SK-N-SH (cell line): ENCODE measurements around the gene SCAF1. TPM values are rescaled to one million over a fixed set of nuclear protein-coding genes. Genes with fewer than 3 reads are reported as not detected.

Experiments
- CTCF ChIA-PET: fragments of 300-600, 350-600 bp; formaldehyde crosslinking; extraction: SDS; loops from one replicate; lab custom pipeline; 2021; lab: Yijun Ruan, JAX
- POLR2A ChIA-PET: fragments of 350-600 bp; sonication (Branson Sonifier 250); formaldehyde crosslinking; extraction: SDS; loops from one replicate; lab custom pipeline; 2020; ENCODE audit warnings: antibody characterized with exemption, inconsistent platforms; lab: Yijun Ruan, JAX
- DNase-seq: peaks from one replicate; pipeline ENCODE4 v3.0.0; 2012
- H2AFZ ChIP-seq: fragments of 200-600 bp; sonication (generic); 2 replicates; pipeline ENCODE4 v1.8.1; 2016; ENCODE audit warnings: antibody characterized with exemption, mild to moderate bottlenecking, low read depth
- H3F3A ChIP-seq: fragments of 200-600 bp; sonication (generic); replicated peaks from 2 replicates; pipeline ENCODE3; 2016; ENCODE audit warnings: antibody characterized with exemption, mild to moderate bottlenecking; ENCODE audit not compliant: insufficient read depth
- H3K27ac ChIP-seq, 2 experiments: fragments of 200-500 bp in 1 of 2; fragments of 200-600 bp in 1 of 2; sonication (Bioruptor generic) in 1 of 2; sonication (generic), shearing (Covaris generic) in 1 of 2; 2 replicates each; pipeline versions ENCODE4 v1.5.1 to v1.6.1; 2014 to 2016; ENCODE audit warnings: low read depth in 2 of 2, inconsistent platforms in 1 of 2, low read length in 1 of 2, mild to moderate bottlenecking in 1 of 2, mixed read lengths in 1 of 2
- H3K27me3 ChIP-seq: fragments of 200-600 bp; sonication (generic), shearing (Covaris generic); 2 replicates; pipeline ENCODE4 v1.6.1; 2016; ENCODE audit warnings: mixed run types; ENCODE audit not compliant: insufficient read depth
- H3K36me3 ChIP-seq, 2 experiments: fragments of 200-500 bp in 1 of 2; fragments of 200-600 bp in 1 of 2; sonication (Bioruptor generic) in 1 of 2; sonication (generic) in 1 of 2; replicated peaks in 1 of 2; 2 replicates each; pipeline versions ENCODE3 to v1.5.1; 2014 to 2016; ENCODE audit warnings: low read length in 1 of 2, mild to moderate bottlenecking in 1 of 2; ENCODE audit not compliant: insufficient read depth in 2 of 2, control insufficient read depth in 1 of 2
- H3K4me1 ChIP-seq, 2 experiments: fragments of 200-500 bp in 1 of 2; fragments of 200-600 bp in 1 of 2; sonication (Bioruptor generic) in 1 of 2; sonication (generic), shearing (Covaris generic) in 1 of 2; 2 replicates each; pipeline versions ENCODE4 v1.5.1 to v1.6.1; 2014 to 2016; ENCODE audit warnings: low read depth in 1 of 2, low read length in 1 of 2, mixed run types in 1 of 2; ENCODE audit not compliant: insufficient read depth in 2 of 2, control insufficient read depth in 1 of 2
- H3K4me2 ChIP-seq: fragments of 200-600 bp; sonication (generic), shearing (Covaris generic); 2 replicates; pipeline ENCODE4 v1.6.1; 2017; ENCODE audit warnings: mixed run types
- H3K4me3 ChIP-seq, 2 experiments: fragments of 200-500 bp in 1 of 2; fragments of 200-600 bp in 1 of 2; sonication (Bioruptor generic) in 1 of 2; sonication (generic), shearing (Covaris generic) in 1 of 2; 2 replicates each; pipeline versions ENCODE4 v1.5.1 to v1.8.1; 2014 to 2016; ENCODE audit warnings: low read depth in 2 of 2, inconsistent platforms in 1 of 2, low read length in 1 of 2, mild to moderate bottlenecking in 1 of 2, mixed read lengths in 1 of 2, moderate library complexity in 1 of 2
- H3K79me2 ChIP-seq: fragments of 200-600 bp; sonication (generic); 2 replicates; pipeline ENCODE4 v1.8.1; 2017; ENCODE audit warnings: mild to moderate bottlenecking; ENCODE audit not compliant: insufficient read depth
- H3K9ac ChIP-seq: fragments of 200-600 bp; sonication (generic); 2 replicates; pipeline ENCODE4 v1.6.1; 2017; ENCODE audit warnings: mixed run types
- H3K9me2 ChIP-seq: fragments of 200-600 bp; sonication (generic); 2 replicates; pipeline ENCODE4 v1.6.1; 2017; ENCODE audit warnings: mixed run types
- H3K9me3 ChIP-seq: fragments of 200-600 bp; sonication (generic); 2 replicates; pipeline ENCODE4 v1.6.1; 2017; ENCODE audit warnings: mixed run types, mild to moderate bottlenecking, moderate library complexity
- H4K20me1 ChIP-seq: fragments of 200-600 bp; sonication (generic); 2 replicates; pipeline ENCODE4 v1.6.1; 2017; ENCODE audit warnings: mild to moderate bottlenecking, mixed run types; ENCODE audit not compliant: insufficient read depth
- CHD2 ChIP-seq: fragments of 150-350 bp; IDR thresholded peaks from 2 replicates; pipeline ENCODE4 v1.6.1; 2018; ENCODE audit warnings: low read length; ENCODE audit not compliant: partially characterized antibody
- CTCF ChIP-seq: fragments of 200-600 bp; sonication (generic); IDR thresholded peaks from 2 replicates; pipeline ENCODE4 v1.6.1; 2017; ENCODE audit warnings: antibody characterized with exemption, mild to moderate bottlenecking, moderate library complexity
- ELF1 ChIP-seq: IDR thresholded peaks from 2 replicates; pipeline ENCODE4 v1.4.0; 2012
- EP300 ChIP-seq, 2 experiments: IDR thresholded peaks; 2 replicates each; pipeline versions ENCODE4 v1.4.0 to v1.6.1; 2012; ENCODE audit warnings: borderline replicate concordance in 1 of 2, low read depth in 1 of 2, low read length in 1 of 2
- EZH2phosphoT487 ChIP-seq: fragments of 200-600 bp; sonication (generic); IDR thresholded peaks from 2 replicates; pipeline ENCODE4 v1.6.1; 2017; ENCODE audit warnings: low read depth, mixed run types, mild to moderate bottlenecking, antibody characterized with exemption, moderate library complexity, borderline replicate concordance
- FOSL2 ChIP-seq: IDR thresholded peaks from 2 replicates; pipeline ENCODE4 v1.4.0; 2012; ENCODE audit warnings: low read depth, mild to moderate bottlenecking, moderate library complexity, borderline replicate concordance
- FOXJ3 ChIP-seq: sonication (generic); formaldehyde crosslinking; IDR thresholded peaks from 2 replicates; pipeline ENCODE4 v1.5.1; 2020; ENCODE audit warnings: mild to moderate bottlenecking, missing genetic modification reagents
- FOXM1 ChIP-seq: IDR thresholded peaks from 2 replicates; pipeline ENCODE4 v1.4.0; 2012; ENCODE audit warnings: low read depth, mild to moderate bottlenecking
- GABPA ChIP-seq: IDR thresholded peaks from 2 replicates; pipeline ENCODE4 v1.4.0; 2012; ENCODE audit warnings: low read depth, mild to moderate bottlenecking
- GATA2 ChIP-seq: sonication (generic); formaldehyde crosslinking; IDR thresholded peaks from 2 replicates; pipeline ENCODE4 v1.5.0; 2020; ENCODE audit warnings: mild to moderate bottlenecking, missing genetic modification reagents
- IRF3 ChIP-seq: fragments of 150-350 bp; IDR thresholded peaks from 2 replicates; pipeline ENCODE4 v1.6.1; 2016; ENCODE audit warnings: mild to moderate bottlenecking, low read depth, low read length
- JUND ChIP-seq: IDR thresholded peaks from 2 replicates; pipeline ENCODE4 v1.4.0; 2012
- MAX ChIP-seq: IDR thresholded peaks from 2 replicates; pipeline ENCODE4 v1.4.0; 2012; ENCODE audit warnings: low read depth
- NFIC ChIP-seq: IDR thresholded peaks from 2 replicates; pipeline ENCODE4 v1.4.0; 2012; ENCODE audit warnings: borderline replicate concordance
- RAD21 ChIP-seq: IDR thresholded peaks from 2 replicates; pipeline ENCODE4 v1.6.1; 2012; ENCODE audit warnings: mild to moderate bottlenecking, low read length
- RXRA ChIP-seq: IDR thresholded peaks from 2 replicates; pipeline ENCODE4 v1.4.0; 2012; ENCODE audit warnings: low read depth, mild to moderate bottlenecking, borderline replicate concordance
- SIN3A ChIP-seq: IDR thresholded peaks from 2 replicates; pipeline ENCODE4 v1.6.1; 2012; ENCODE audit warnings: low read depth, mild to moderate bottlenecking, low read length, moderate library complexity, borderline replicate concordance
- TEAD4 ChIP-seq: IDR thresholded peaks from 2 replicates; pipeline ENCODE4 v1.4.0; 2012; ENCODE audit warnings: mild to moderate bottlenecking, borderline replicate concordance; ENCODE audit not compliant: insufficient read depth
- USF2 ChIP-seq: fragments of 150-350 bp; IDR thresholded peaks from 2 replicates; pipeline ENCODE4 v1.6.1; 2017; ENCODE audit warnings: antibody characterized with exemption, low read length, low read depth, borderline replicate concordance
- YY1 ChIP-seq: IDR thresholded peaks from 2 replicates; pipeline ENCODE4 v1.4.0; 2012; ENCODE audit warnings: low read depth, mild to moderate bottlenecking
- WGBS: methylation state at CpG from one replicate; pipeline ENCODE4 v1.1.6; 2017; ENCODE audit warnings: low lambda C conversion rate; 5-methylcytosine and 5-hydroxymethylcytosine counted together
- polyA plus RNA-seq, 3 experiments: library from polyadenylated mRNA; depleted of rRNA; stranded (reverse); fragments of >200 nt; gene quantifications; 2 replicates each; pipeline ENCODE4 v1.2.3, GENCODE V29; 2012

SCAF1 gene
- polyA plus RNA-seq, 1 of the 3 experiments (the other 2 are of a cell fraction), result 9.5 TPM

- H2AFZ ChIP-seq, result no peak overlapping the region
- peaks cover 25% of the 10 kb centered on the region for H3F3A ChIP-seq
- DNase-seq, result no peak
- no peaks in the 10 kb centered on the region for H3K9me3 ChIP-seq
- H3K27ac ChIP-seq, result no peak overlapping the region; a peak in 1 of 4 replicates
- H3K9ac ChIP-seq, result no peak overlapping the region
- ChIA-PET POLR2A (interaction anchor here (2.2 kb wide), 1 partner anchor 17 kb away, joined by 7 read pairs; no protein-coding TSS in a partner anchor), CTCF (interaction anchor here (9.4 kb wide), 1 partner anchor 13 kb away, joined by 78 read pairs; the partner anchor contains the start of gene PRMT1)
- no peaks in the 10 kb centered on the region for H3K27me3 ChIP-seq
- no peaks in the 10 kb centered on the region for H3K9me2 ChIP-seq
- H3K4me2 ChIP-seq, result no peak overlapping the region
- peaks cover 19 to 37% of the 10 kb centered on the region in 2 experiments for H3K36me3 ChIP-seq
- TF ChIP-seq USF2 (no peak), TEAD4 (no peak), GATA2 (CRISPR knock-in tag) (no peak), ELF1 (no peak), RAD21 (no peak), FOXJ3 (CRISPR knock-in tag) (no peak)
- 89% methylated on average over 6 of the region's 12 CpGs for WGBS
- H3K4me3 ChIP-seq, result no peak overlapping the region
- peaks cover 9 to 15% of the 10 kb centered on the region in 2 experiments; a peak in 3 of 4 replicates for H3K4me1 ChIP-seq
- H3K79me2 ChIP-seq, result peaks cover 30% of the 10 kb centered on the region
- H4K20me1 ChIP-seq, result no peaks in the 10 kb centered on the region
Observed at GRCh38 chr19:49663224-49663623, 21.2 kb downstream of the SCAF1 start.

- Histone ChIP-seq H3K27ac (peak overlapping the region; percentile 76 to 96), H3K9ac (peak overlapping the region; percentile 90), H3K9me2 (no peaks in the 10 kb centered on the region), H2AFZ (no peak overlapping the region), H3K27me3 (no peaks in the 10 kb centered on the region), H3K4me2 (peak overlapping the region; percentile 97), H3K4me1 (peaks cover 9 to 15% of the 10 kb centered on the region in 2 experiments; a peak in 3 of 4 replicates), H3K9me3 (no peaks in the 10 kb centered on the region), H4K20me1 (no peaks in the 10 kb centered on the region), H3K79me2 (peaks cover 30% of the 10 kb centered on the region), H3K36me3 (peaks cover 10 to 26% of the 10 kb centered on the region in 2 experiments), H3K4me3 (peak overlapping the region; percentile 73 to 97), H3F3A (peaks cover 25% of the 10 kb centered on the region)
- POLR2A ChIA-PET, result interaction anchor here (0.5 to 2.2 kb wide), 8 partner anchors 9 to 71 kb away, joined by 3 to 15 read pairs (median 4); partner anchors contain the start of genes PRMT1 and RRAS
- peak; percentile 95 for DNase-seq
- CTCF ChIA-PET, result interaction anchor here (0.8 to 9.4 kb wide), 4 partner anchors 11 to 22 kb away, joined by 3 to 78 read pairs (median 4); partner anchors contain the start of genes PRMT1 and SCAF1
- under 1% methylated on average over 39 of the region's 53 CpGs for WGBS
- TF ChIP-seq IRF3 (no peak), SIN3A (peak; percentile 57; the same call in 1 of the 2 replicates), MAX (peak; percentile 34; the same call in 1 of the 2 replicates), CHD2 (no peak), TEAD4 (no peak), CTCF (no peak), NFIC (no peak), EP300 (IDR thresholded peaks at IDR 0.05; ENCODE audit: borderline replicate concordance in 1 of 2, low read depth in 1 of 2, low read length in 1 of 2) (no peak), FOXJ3 (CRISPR knock-in tag) (no peak), GABPA (no peak), YY1 (no peak), FOXM1 (no peak), EZH2phosphoT487 (no peak), RXRA (no peak), USF2 (no peak), GATA2 (CRISPR knock-in tag) (no peak), FOSL2 (no peak), JUND (no peak)
Observed at GRCh38 chr19:49664171-49665035, 22.4 kb downstream of the SCAF1 start.
